ENCODE data around the gene MAP3K6.
"Not testable (repeated sequence)": the region's sequence is repeated elsewhere in the genome, so short reads cannot be mapped to it uniquely, and the experiment has no call there.

Gene MAP3K6

DNA sequence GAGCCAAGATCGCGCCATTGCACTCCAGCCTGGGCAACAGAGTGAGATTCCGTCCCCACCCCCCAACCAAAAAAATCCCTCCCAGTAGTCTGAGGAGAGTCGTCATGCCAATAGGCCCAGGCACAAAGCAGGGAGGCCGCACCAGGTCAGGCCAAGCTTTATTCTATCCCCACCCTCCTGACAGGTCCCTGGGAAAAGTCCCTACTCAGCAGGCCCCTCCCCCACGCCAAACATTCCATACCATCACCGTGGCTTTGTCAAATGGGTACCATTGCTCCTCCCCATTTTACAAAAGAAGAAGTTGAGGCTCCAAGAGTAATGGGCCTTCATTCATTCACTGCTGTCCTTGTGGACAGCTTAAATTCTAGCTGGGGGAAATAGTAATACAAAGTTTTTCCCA is 31.0 kb upstream of the MAP3K6 start:
- DNase-seq (ENCODE audit: low read depth, low spot score) = no peak

DNA sequence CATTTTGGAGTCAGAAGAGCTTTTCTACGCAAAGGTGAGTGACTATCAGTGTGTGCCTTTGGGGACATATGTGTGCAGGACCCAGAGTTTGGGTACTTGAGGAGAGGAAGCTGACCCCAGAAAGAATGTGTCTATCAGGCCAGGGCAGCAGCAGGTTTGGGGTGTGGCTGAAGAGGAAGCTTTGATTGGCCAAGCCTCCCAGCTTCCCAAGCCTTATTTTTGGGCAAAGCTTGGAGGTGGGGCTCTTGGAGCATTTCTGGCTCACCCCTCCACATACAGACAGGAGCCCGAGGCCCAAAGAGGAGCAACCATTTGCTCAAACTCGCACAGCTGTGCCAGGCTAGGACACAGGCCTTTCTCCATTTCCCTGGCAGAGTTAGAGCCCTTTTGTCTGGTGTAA is 30.3 kb upstream of the MAP3K6 start:
- DNase-seq (ENCODE audit: low read depth, low spot score) = no peak

DNA sequence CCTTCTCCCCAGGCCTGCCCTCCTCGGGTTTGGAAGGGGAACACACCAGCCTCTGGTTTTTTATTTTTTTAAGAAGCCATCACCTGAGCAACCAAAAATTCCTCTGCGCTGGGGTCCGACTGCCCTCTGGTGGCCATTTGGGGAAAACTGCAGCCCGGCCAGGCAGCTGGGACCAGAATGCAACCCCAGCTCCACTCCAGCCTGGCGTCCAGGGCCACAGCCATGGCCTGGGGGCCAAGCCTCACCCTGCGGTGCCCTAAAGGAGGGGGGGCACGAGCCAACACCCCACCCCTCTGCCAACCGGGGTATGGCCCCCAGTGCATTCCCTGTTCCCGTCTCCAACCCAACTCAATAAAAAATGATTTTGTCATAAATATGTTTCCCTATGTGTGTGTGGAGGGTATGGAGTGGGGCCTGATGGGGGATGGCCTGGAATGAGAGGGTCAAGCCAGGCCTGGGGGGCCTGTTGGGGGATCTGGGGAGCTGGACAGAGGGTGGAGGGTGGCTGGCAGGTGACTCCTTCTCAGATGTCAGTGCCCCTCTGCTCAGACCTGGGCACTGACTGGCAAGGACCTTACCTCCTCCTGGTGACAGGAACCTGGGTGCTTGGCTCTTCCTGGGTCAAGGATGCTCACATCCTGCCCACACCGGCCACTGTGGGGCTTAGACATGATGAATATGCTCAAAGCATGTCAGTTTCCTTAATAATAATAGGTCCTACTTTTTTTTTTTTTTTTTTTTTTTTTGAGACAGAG is 28.9 kb upstream of the MAP3K6 start:
- no peak for DNase-seq (ENCODE audit: low read depth, low spot score)

DNA sequence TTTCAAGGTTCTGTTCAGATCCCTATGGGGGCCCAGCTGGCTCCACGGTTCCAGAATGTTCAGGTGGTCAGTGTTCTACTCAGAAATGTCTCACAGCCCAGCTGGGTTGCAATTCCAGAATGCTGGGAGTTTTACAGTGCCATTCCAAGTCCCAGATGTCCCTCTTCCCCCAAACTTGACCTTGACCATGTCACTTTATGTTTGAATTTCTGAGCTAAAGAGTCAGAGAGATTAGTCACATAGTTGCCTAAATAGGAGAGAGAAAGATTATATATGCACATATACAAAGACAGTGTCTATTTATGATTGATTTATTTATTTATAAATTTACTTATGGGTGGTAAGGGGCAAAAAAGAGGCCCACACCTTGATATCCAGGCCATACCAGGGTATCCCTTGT is 28.2 kb upstream of the MAP3K6 start:
- DNase-seq (ENCODE audit: low read depth, low spot score) = no peak

DNA sequence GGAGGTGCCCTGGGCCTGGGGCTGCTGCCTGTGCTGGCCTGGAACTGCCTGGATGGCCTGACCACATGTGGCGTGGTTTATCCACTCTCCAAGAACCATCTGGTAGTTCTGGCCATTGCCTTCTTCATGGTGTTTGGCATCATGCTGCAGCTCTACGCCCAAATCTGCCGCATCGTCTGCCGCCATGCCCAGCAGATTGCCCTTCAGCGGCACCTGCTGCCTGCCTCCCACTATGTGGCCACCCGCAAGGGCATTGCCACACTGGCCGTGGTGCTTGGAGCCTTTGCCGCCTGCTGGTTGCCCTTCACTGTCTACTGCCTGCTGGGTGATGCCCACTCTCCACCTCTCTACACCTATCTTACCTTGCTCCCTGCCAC is 27.5 kb upstream of the MAP3K6 start:
- DNase-seq (ENCODE audit: low read depth, low spot score) = no peak

DNA sequence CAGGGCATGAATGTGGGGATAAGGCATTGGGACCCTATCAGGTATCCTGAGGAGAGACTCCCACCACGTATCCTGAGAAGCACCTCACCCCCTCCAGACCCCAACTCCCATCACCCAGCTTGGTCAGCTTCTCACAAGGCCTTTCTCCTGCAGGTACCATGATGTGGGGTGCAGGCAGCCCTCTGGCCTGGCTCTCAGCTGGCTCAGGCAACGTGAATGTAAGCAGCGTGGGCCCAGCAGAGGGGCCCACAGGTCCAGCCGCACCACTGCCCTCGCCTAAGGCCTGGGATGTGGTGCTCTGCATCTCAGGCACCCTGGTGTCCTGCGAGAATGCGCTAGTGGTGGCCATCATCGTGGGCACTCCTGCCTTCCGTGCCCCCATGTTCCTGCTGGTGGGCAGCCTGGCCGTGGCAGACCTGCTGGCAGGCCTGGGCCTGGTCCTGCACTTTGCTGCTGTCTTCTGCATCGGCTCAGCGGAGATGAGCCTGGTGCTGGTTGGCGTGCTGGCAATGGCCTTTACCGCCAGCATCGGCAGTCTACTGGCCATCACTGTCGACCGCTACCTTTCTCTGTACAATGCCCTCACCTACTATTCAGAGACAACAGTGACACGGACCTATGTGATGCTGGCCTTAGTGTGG is 27.0 kb upstream of the MAP3K6 start:
- no peak for DNase-seq (ENCODE audit: low read depth, low spot score)

DNA sequence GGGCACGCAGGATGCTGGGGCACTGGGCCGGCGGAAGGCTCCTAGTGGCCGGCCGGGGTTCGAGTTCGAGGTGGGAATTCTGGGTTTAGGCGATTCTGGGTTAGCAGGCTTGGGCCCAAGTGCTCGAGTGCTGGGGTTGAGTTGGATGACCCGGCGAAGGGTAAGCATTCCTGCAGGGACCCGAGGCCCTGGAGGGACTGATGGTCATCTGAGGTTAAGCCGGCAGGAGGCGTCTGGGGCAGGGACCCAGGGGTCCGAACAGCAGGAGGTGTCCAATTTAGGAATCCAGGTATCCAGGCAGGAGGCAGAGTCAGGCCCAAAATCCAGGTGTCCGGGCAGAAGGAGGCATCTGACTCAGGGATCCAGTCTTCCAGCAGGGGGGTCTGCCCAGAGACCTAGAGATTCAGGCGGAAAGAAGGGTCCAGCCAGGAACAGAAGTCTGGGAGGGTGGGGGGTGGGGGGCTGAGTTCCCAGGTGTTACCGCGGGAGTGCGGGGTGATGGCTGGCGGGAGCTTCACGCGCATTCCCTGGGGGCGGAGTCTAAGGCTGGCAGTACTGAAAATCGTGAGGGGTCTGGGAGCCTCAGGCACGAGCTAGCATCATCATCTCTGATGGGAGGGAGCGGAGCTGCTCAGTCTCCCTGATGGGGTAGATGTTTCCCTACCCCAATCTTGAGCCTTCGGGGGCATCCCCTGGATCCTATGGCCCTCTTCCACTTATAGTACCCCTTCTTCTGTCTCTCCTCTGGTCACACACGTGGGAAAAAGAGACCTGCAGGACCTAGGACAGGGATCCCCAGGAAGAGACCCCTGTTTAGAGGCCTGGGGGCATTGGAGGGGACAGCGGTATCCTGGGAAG is 26.2 kb upstream of the MAP3K6 start:
- DNase-seq (ENCODE audit: low read depth, low spot score) = no peak

DNA sequence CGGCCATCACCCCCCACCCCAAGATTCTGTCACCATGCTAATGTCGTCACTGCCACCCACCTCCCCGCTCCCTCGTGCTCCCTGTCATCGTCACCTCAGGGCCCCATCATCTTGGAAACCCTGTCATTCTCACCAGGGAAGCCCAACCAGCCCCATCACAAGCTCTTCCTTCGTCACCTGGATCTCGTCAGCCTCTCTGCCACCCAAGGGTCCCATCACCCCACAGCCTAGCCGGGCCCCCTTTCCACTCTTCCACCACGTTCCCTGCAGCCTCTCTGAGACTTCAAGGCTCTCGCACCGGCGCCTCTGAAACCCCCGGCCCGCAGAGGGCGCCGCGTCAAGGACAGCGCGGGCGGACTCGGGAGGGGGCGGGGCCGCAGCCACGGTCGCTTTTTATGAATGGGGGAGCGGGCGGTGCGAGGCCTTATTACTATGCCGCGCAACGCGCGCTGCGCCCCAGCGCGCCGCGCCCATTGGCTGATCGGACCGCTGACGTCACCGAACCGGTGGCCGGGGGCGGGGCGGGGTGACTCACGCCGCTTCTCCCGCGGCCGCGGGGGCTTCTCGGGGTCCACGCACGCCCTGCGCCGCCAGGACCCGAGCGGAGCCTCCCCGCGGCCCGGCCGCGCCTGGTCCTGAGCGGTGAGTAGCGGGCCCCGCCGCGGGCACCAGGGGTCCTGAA is 25.5 kb upstream of the MAP3K6 start, which contains the start of gene GPR3:
TSS of gene GPR3 (plus strand) at position 527 of the 682 bp plus-strand sequence. CDS start 1,177 bp downstream, outside the sequence.
- peak; percentile 70 for DNase-seq (ENCODE audit: low read depth, low spot score)

DNA sequence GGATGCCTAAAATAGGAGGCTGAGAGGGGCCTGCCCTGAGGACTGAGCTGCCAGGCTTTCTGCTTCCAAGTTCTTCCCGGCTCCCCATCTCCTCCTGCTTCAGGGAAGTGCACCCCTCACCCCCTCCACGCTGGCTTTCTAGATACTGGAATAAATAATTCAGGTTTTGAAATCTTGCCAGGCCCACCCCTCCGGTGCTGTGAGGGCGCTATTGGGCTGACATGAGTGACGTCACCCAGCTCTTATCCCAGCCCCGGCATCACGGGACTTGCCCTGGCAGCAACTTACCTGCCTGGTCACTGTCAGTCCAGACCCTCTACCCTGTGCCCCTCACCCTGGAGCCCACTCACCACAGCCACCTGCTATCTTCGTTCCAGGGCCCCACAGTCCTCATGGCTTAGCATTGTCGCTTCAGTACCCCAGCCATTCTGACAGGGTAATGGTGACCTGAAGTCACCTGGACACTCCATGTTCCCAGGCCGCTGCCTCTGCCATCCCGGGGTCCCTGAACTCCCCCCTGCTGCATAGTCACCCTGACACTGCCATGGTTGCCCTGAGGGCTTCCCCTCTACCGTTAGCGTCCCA is 24.8 kb upstream of the MAP3K6 start:
- DNase-seq (ENCODE audit: low read depth, low spot score) = no peak

DNA sequence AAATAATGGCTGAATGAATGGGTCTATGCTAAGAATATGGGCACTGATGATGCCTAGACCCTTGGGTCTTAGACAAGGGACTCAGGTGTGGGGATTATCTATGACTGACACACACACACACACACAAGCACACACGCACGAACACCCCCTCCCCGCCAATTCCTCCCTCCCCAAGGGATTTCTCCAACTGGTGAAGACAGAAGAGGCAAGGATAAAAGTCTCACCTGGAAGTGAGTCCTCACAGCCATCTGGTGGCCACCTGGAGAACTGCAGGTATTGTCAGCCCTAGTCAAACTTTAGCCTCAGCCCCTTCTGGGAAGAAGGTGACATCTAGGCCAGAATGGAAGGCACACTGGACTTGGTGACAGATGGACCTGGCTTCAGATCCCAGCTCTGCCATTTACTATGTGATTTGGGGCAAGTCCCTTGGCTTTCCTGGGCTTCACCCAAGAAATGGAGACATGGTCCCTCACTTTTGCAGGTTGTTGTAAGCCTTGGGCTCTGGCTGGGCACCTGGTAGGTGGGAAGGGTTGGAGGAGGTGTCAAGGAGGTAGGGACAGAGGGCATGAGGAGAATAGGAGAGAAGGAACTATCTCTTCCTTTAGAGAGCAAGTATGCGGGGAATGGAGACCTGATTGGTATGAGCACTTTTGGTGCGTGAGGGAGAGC is 21.7 kb upstream of the MAP3K6 start:
- DNase-seq (ENCODE audit: low read depth, low spot score) = no peak

DNA sequence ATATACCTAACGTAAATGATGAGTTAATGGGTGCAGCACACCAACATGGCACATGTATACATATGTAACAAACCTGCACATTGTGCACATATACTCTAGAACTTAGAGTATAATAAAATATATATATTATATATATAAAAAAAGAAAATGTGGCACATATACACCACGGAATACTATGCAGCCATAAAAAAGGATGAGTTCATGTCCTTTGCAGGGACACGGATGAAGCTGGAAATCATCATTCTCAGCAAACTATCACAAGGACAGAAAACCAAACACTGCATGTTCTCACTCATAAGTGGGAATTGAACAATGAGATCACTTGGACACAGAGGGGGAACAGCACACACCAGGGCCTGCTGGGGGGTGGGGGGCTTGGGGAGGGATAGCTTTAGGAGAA is 18.0 kb upstream of the MAP3K6 start:
- not testable (repeated sequence) for DNase-seq (ENCODE audit: low read depth, low spot score)

DNA sequence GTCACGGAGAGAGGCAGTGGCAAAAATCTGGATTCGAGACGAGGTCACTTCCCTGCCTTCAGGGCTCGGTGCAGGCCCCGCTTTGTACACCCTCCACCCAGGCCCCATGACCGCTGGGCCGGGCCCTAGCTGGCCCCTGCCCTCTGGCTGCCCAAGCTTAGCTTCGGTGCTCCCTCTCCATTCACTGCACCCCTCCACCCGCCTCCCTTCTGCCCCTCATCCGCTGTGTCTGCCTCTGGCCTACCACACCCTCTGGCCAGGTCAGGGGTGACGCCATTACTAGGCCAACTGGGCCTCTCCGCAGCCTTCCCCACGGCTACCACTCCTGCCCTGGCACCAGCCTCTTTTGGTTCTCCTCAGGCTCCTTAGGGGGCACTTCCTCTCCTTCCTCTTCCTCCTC is 16.9 kb upstream of the MAP3K6 start:
- DNase-seq (ENCODE audit: low read depth, low spot score) = no peak

DNA sequence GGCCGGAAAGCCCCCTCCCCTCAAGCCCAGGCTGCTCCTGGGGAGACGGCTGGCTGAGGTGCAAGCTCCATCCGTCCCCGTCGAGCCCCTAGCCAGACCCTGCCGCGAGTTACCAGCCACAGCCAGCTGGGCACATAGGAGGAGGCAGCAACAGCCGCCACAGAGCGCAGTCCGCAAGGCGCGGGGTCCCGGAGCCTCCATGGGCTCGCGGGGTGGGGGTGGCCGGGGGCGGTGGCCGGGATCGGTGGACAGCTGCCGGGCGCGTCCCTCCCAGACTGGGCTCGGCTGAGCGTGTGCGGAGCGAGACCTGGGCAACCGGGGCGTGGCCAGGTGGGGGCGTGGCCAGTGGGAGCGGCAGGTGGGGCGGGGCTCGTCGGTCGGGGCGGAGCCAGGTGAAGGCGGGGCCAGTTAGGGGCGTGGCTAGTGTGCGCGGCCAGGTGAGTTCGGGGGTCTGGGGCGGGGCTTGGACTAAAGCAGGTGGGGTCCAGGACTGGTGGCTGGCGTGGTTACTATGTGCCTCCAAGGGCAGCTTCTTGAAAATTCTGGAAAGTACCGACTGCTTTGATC is 16.4 kb upstream of the MAP3K6 start, which contains the start of gene CD164L2:
TSS of gene CD164L2 (minus strand) at position 295 of the 567 bp plus-strand sequence. CDS start at position 201, 94 bp downstream.
- DNase-seq (ENCODE audit: low read depth, low spot score) = no peak

DNA sequence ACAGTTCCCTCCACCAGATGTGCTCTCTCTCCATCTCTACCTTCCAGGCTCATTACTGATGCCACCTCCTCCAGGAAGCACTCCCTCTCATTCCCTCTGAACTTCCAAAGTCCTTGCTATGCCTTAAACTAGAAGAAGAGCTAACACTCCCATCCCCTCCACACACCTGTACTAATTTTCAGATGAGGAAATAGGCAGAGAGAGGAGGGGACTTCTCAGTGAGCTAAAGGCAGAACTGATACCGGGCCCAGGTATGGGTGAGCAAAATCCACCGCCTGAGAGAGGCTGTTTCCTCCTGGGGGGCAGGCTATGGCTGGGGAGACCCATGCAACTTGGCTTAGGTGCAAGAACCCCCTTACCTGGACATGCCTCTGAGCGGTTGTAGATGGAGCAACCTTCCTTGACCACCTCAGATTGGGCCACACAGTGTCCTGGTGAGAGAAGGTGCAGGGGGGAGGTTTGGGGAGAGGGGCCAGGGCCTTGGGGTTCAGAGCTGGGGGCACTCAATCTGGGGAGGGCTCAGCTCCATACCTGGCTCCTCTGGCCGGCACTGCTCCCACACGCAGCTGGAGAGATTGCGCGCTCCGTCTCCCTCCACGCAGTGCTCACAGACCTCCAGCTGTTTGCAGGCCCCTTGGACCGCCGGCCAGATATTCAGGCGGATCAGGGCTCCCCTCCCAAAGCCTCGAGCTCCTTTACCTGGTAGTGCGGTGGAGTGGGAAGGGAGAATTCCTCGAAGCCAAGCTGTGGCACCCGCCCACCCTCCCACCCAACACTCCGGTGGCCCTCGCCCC is 15.4 kb upstream of the MAP3K6 start:
- no peak for DNase-seq (ENCODE audit: low read depth, low spot score)

DNA sequence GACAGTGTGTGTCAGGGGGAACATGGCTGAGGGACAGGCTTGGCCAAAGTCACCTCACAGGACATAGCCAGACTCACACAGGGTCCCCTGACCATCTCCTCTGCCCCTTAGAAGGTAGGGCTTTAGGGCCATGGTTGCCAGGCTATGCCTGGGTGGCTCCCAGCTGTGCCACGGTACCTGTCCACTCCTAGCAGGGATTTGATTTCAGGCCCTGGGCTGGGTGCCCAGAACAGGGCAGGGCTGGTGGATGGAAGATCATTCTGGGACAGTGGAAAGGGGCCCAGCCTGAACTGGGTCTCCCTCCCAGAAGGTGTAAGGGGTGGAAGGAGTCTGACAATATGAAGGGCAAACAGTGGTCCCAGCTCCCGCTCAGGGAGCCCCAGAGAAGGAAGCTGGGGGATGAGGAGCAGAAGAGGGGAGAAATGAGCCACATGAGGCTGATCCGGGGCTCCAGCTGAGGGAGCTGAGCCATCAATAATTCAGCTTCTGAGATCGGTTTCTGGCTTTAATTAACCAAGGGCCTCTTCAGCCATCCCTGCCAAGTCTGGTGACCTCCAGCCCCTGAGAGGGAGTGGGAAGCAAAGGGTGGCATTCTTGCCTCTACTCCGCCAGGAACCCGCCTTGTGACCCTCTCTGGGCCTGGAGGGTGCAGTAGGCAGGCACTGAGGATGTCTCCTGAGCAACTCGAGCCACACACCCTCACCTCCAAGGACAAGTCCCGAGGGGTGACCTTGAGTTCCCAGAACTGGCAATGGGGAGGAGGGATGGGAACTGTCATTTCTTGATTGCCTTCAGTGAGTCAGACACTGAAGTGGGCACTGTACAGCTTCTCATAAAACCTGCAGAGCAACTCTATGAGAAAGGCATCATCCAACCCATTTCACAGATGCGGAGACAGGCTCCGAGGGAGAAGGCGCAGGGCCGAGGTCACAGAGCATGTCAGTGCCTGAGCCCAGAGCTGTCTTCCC is 14.3 kb upstream of the MAP3K6 start:
- DNase-seq (ENCODE audit: low read depth, low spot score) = no peak

DNA sequence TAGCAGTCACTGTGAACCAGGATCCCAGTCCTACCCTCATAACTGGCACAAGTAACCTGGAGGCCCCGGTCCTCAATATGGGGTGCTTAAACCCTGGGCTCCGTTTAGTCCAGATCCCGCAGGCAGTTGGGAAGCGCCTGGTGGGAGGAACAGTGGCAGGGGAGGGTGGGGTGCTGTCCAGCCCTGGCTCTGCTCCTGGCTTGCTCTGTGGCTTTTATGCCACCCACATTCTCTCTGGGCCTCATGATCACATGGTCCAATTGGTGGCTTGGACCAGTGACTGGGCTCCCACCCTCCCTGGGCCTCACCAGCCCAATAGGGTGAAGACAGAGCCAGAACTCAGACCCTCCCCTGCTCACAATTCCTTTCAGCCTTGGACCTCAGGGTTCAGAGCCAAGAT is 13.5 kb upstream of the MAP3K6 start:
- DNase-seq (ENCODE audit: low read depth, low spot score) = no peak

DNA sequence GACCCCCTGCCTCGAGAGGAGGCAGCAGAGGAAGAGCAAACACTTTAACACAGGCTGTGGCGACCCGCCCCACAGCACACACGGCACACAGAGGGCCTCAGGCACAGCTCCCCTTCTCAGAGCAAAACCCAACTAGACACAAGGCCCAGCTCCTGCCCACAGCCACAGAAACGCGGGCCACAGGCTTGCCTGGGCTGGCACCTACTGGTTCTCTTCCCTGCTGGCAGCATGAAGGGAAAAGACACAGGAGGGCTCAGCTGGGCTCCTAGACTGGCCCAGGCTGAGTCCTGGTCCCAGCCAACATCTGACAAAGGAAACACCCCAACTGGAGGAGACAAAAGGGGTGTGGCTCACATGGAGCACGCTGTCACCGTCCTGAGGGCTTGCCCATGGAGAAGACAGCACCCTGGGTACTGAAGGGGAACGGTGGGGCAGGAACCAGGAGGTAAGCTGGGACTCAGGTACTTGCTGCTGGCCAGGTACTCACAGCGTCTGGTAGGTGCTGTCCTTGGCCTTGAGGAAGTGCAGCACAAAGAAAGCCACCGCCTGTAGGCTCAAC is 12.9 kb upstream of the MAP3K6 start:
- no peak for DNase-seq (ENCODE audit: low read depth, low spot score)

Measured in smooth muscle cell of the brain vasculature (primary cell).